Activated naive CD4-positive, alpha-beta T cell treated with anti-CD3 and anti-CD28 coated beads, Interleukin-2, amount 50 U/mL, for 72 hours (primary cell): ENCODE results near the gene TEX2. TPM values are rescaled to one million over a fixed set of nuclear protein-coding genes. Genes with fewer than 3 reads are reported as not detected.
A peak's percentile ranks its signal among the peaks of the same experiment; 100 is the strongest.

Experiments used
- ATAC-seq, 2 donors: fragments of 150-1000 bp; cut with Tn5 transposase; 2 replicates each; pipeline ENCODE4 v1.10.0; 2021; ENCODE audit warnings: mild to moderate bottlenecking in 2 of 2, moderate library complexity in 2 of 2
- DNase-seq, 2 donors: peaks; one replicate each; pipeline ENCODE4 v3.0.0; 2021 to 2022; ENCODE audit warnings: low spot score in 2 of 2
- H3K27ac Mint-ChIP-seq, 2 donors: one replicate each; pipeline ENCODE4 v1.8.0; 2022; ENCODE audit warnings: mild to moderate bottlenecking in 2 of 2, mixed read lengths in 2 of 2
- H3K36me3 Mint-ChIP-seq, 2 donors: one replicate each; pipeline ENCODE4 v1.8.0; 2022; ENCODE audit warnings: mixed read lengths in 2 of 2
- H3K9me3 Mint-ChIP-seq, 2 donors: one replicate each; pipeline ENCODE4 v1.8.0; 2022; ENCODE audit warnings: mixed read lengths in 2 of 2
- total RNA-seq, 2 donors: library from RNA; stranded (reverse); gene quantifications; one replicate each; pipeline ENCODE4 v1.2.3, GENCODE V29; 2022

The TEX2 gene
- total RNA-seq, 2 donors from 2014 or later = 12.1 to 14.7 TPM

DNA sequence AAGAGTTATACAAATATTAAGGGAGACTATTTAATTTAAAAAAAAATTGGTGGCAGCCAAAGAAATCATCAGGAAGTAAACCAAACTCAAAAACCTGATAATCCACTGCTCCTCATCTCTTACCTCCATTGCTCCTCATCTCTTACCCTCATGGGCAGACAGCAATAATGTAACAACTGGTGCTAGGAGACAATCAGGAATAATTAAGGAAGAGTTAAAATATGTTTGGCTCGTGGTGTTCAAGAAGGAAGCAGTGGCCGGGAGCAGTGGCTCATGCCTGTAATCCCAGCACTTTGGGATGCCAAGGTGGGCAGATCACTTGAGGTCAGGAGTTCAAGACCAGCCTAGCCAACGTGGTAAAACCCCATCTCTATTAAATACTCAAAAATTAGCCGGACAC lies 151.2 kb downstream of the TEX2 start:
- no peak overlapping the region for H3K27ac Mint-ChIP-seq
- no peak for ATAC-seq
- no peaks in the 10 kb centered on the region for H3K9me3 Mint-ChIP-seq
- peaks cover 4 to 9% of the 10 kb centered on the region in 2 donors for H3K36me3 Mint-ChIP-seq
- DNase-seq = no peak

DNA sequence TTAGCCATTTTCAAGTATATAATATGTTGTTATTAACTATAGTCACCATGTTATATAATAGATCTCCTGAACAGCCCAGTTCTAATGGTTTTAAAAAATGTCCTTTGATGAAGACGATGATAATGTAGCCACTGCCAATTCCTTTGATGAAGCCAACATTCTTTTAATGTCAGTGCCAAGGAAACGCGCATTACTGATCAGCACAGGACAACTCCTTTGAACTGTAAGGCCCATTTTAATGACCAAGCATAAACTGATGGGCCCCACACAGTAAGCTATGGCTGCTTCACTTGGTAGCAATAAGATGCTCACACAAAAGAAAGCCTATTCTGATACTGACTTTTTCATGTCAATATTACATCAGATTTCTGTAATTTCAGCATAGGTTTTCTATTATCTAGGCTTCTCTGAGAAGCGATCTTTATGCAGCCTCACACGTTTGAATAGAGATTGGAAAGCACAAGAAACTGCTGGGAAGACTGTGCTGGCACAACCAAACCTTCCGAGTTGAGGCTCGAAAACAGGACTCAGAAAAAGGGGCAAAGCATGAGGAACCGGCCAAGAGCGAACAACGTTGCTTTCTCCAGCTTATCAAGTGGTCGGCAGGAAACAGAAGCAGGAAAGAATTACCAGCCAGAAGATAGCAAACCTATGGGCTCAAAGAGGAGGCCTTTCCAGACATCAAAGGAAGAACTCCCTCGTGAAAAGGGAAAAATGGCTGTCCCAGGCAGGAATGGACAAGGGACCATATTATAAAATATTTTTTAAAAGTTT lies 152.5 kb downstream of the TEX2 start:
- Mint-ChIP-seq H3K27ac (no peak overlapping the region), H3K36me3 (peaks cover 4 to 9% of the 10 kb centered on the region in 2 donors), H3K9me3 (no peaks in the 10 kb centered on the region)
- DNase-seq = no peak
- ATAC-seq = no peak

DNA sequence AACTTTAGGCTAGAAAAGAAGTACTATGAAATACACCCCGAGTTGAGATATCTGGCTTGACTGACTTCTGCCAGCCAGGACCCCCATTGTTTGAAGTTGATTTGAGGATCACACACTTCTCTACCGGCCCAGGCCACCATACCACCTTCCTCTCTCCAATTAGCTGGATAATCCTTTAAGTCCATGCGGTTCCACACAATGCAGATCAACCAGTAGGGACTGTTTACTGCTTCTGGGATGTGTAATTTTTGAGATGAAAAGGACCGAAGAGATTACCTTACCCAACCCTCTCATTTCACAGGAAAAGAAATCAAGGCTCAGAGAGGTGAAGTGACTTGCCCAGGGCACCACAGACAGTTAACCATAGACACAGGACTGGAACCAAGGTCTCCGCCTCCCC lies 153.7 kb downstream of the TEX2 start:
- Mint-ChIP-seq H3K36me3 (peaks cover 4 to 9% of the 10 kb centered on the region in 2 donors), H3K27ac (no peak overlapping the region)

DNA sequence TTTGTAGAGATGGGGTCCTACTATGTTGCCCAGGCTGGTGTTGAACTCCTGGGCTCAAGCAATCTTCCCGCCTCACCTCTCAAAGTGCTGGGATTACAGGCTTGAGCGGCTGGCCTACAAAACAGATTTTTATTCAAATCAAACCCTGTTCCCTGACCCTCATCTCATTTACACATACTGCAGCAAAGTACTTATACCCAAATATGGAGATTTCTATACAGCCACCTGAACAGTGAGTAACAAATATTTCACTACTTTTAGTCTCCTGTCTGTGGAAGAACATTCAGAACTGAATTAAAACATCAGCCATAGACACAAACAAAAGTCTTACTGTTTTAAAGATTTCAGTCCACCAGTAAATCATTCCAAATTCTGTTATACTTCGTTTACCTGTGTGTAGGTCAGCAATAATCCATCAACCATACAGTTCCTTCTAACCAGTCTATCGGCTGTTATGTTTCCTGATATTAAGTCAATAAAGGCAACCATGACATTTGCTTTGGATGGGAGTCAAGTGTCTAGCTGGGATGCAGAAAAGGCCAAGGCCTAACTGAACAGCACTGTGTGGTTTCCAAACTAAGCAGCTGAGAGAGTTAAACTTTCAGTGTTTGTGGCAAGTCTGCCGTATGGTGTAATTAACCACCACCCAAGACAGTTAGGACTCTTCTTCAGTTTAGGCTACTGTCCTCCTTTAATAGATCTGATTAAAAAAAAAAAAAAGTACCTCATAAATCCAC lies 155.4 kb downstream of the TEX2 start:
- Mint-ChIP-seq H3K36me3 (peaks cover 0 to 9% of the 10 kb centered on the region in 2 donors), H3K9me3 (no peaks in the 10 kb centered on the region), H3K27ac (peak overlapping the region; percentile 43 to 87)
- ATAC-seq = peak in 1 of 2 donors; percentile 61
- no peak for DNase-seq

More for the DNA sequence above, 153.7 kb downstream of the TEX2 start:
- no peaks in the 10 kb centered on the region for H3K9me3 Mint-ChIP-seq
- ATAC-seq (no peak), DNase-seq (no peak)

DNA sequence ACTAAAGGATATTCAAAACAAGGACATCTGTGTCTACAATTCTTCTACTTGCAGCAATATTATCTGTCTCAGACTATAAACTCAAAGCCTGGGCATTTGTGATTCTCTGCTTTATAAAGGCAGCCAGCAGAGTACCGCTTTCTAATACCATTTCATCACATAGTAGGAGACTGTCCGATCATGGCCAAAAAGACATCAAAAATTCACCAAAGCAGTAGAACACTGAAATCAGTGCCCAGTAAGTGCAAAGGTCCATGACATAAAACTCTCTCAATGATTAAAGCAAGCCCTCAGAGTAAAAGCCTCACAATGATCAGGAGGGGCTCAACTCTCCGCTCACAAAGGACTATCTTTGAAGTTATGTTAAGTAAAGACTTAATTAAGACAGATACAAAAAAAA lies 156.1 kb downstream of the TEX2 start:
- H3K9me3 Mint-ChIP-seq = no peaks in the 10 kb centered on the region

DNA sequence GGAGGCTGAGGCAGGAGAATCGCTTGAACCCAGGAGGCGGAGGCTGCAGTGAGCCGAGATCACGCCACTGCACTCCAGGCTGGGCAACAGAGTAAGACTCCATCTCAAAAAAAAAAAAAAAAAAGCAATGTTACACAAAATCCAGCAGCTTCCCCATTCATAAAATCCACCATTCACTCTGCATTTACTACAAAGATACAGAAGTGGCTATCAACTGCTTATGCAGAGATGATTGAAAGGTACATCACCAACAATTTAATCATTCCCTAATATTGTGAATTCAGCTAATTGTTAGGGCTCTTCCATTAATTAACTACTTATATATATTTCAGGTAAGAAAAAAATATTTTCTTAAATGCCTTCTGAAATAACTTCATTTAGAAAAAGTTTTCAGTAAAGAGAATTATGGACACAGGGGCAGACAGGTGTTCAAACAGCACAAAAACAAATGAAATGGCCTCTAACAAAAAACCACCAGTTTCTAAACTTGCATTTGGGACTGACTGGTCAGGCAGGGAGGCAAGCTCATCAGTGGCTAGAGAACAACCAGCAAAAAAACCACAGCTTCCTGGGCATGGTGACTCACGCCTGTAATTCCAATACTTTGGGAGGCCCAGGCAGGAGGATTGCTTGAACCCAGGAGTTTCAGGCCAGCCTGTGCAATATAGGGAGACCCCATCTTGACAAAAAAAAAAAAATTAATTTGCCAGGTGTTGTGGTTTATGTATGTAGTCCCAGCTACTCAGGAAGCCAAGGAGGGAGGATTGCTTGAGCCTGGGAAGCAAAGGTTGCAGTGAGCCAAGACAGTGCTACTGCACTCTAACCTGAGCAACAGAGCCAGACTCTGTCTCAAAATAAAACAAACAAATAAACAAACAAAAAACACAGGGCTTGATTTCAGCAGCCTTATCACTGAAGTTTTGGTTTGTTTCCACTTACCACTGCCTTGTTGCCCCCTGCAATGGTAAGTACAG lies 159.4 kb downstream of the TEX2 start:
- Mint-ChIP-seq H3K36me3 (peaks cover 0 to 5% of the 10 kb centered on the region in 2 donors), H3K27ac (peak overlapping the region; percentile 35 to 44), H3K9me3 (no peaks in the 10 kb centered on the region)
- ATAC-seq = peak in 1 of 2 donors; percentile 80
- DNase-seq = peak in 1 of 2 donors; percentile 63

More for the DNA sequence above, 156.1 kb downstream of the TEX2 start:
- peak overlapping the region; percentile 43 to 44 for H3K27ac Mint-ChIP-seq
- peaks cover 0 to 9% of the 10 kb centered on the region in 2 donors for H3K36me3 Mint-ChIP-seq
- DNase-seq (no peak), ATAC-seq (peak in 1 of 2 donors; percentile 13)

DNA sequence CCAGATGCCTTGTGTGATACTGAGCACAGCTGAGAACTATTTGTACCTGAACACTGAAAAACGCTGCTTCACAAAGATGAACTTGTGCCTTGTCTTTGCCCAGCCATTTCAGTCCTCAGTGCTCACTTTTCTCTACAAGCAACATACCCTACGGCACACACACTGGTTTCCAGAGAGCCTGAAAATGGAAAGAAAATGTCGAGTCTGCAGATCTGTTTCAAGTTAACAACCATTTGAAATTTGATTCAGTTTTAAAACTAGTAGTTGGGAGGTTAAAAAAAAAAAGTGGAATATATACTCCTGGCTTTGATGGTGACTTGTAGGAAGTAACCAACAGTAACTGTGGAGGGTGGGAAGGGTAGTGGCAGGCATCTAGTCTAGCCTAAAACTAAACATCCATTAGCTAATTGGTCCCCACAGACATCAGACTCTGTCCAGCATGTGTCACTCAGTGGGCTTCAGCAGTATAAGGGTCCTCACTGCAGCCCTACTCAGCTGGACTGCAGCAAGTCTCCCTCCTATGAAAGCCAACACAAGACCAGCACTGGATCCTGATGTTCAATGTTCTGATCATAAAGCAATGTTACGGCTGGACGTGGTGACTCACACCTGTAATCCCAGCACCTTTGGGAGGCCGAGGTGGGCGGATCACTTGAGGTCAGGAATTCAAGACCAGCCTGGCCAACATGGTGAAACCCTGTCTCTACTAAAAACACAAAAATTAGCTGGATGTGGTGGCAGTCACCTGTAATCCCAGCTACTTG lies 160.3 kb downstream of the TEX2 start:
- DNase-seq = no peak

DNA sequence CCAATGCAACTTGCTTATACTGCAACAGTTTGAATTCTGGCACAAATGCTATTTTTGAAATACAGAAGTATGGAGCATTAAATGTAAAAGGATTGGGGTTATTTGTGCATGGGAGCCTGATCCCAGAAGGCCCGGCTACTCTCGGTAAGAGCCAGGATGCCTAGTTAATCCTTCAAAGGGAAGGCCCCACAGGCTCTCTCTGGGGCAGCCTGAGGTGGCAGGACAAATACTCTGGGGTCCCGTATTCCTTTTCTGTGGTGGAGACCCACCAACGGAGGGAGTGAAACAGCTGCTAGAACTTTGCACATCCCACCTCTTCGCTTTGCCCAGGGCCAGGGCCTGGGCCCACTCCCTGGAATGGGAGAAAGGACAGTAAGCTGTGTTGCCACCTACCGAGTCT lies 163.5 kb downstream of the TEX2 start:
- peak overlapping the region in 1 of 2 donors; percentile 9 for H3K27ac Mint-ChIP-seq
- ATAC-seq = no peak
- H3K9me3 Mint-ChIP-seq = no peaks in the 10 kb centered on the region
- peaks cover 6 to 21% of the 10 kb centered on the region in 2 donors for H3K36me3 Mint-ChIP-seq
- DNase-seq = no peak

More for the DNA sequence above, 160.3 kb downstream of the TEX2 start:
- Mint-ChIP-seq H3K36me3 (peaks cover 0 to 5% of the 10 kb centered on the region in 2 donors), H3K9me3 (no peaks in the 10 kb centered on the region), H3K27ac (no peak overlapping the region)
- ATAC-seq = no peak

Other genes starting within 250 kb of the TEX2 start
- gene ICAM2, start 242.6 kb downstream of the TEX2 start, total RNA-seq = 10 to 100 TPM; 21.9 to 45.2 TPM
- gene ERN1, start 133.1 kb downstream of the TEX2 start, total RNA-seq = 10 to 100 TPM; 23.7 to 24.1 TPM
- 10 to 100 TPM in 1 of 2 donors, 1 to 10 TPM in 1; 6.3 to 21.5 TPM for gene PECAM1, start 127.6 kb upstream of the TEX2 start, total RNA-seq
- gene MILR1, start 185.9 kb upstream of the TEX2 start, total RNA-seq = under 1 TPM in 1 of 2 donors, not detected in 1; 0.64 TPM
- gene POLG2, start 233.8 kb upstream of the TEX2 start, total RNA-seq = 10 to 100 TPM; 35.2 to 71.6 TPM
- 100 to 1,000 TPM; 687 to 793 TPM for gene DDX5, start 243.0 kb upstream of the TEX2 start, total RNA-seq
- 100 to 1,000 TPM in 1 of 2 donors, 10 to 100 TPM in 1; 49.5 to 142 TPM for gene CEP95, start 243.7 kb upstream of the TEX2 start, total RNA-seq